ENCODE measurements around the gene CD46. TPM values are rescaled to one million over a fixed set of nuclear protein-coding genes. Genes with fewer than 3 reads are reported as not detected.

Gene CD46
- polyA plus RNA-seq, 1 experiment, result 61.7 TPM

- TF ChIP-seq, protein P1, sequence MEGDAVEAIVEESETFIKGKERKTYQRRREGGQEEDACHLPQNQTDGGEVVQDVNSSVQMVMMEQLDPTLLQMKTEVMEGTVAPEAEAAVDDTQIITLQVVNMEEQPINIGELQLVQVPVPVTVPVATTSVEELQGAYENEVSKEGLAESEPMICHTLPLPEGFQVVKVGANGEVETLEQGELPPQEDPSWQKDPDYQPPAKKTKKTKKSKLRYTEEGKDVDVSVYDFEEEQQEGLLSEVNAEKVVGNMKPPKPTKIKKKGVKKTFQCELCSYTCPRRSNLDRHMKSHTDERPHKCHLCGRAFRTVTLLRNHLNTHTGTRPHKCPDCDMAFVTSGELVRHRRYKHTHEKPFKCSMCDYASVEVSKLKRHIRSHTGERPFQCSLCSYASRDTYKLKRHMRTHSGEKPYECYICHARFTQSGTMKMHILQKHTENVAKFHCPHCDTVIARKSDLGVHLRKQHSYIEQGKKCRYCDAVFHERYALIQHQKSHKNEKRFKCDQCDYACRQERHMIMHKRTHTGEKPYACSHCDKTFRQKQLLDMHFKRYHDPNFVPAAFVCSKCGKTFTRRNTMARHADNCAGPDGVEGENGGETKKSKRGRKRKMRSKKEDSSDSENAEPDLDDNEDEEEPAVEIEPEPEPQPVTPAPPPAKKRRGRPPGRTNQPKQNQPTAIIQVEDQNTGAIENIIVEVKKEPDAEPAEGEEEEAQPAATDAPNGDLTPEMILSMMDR (IDR thresholded peaks at IDR 0.05; ENCODE audit: insufficient read depth, low read depth, low read length), result no peak
- ChIA-PET POLR2A (no interaction called here), CTCF (no interaction called here)
These were observed 1.8 kb downstream of the CD46 start for GRCh38 chr1:207753611-207754010.

GRCh38 chr1:207754011-207754410 is 2.2 kb downstream of the CD46 start:
- Histone ChIP-seq H3K27me3 (ENCODE audit: control insufficient read depth, insufficient read depth, low read length) (no peaks in the 10 kb centered on the region), H3K4me3 (ENCODE audit: low read depth, low read length) (no peak overlapping the region), H3K36me3 (ENCODE audit: control insufficient read depth, insufficient read depth, low read length) (0 out of 2 replicates have a peak, but pooled peaks cover 1% of the 10 kb centered on the region)
- TF ChIP-seq, protein P1 (IDR thresholded peaks at IDR 0.05; ENCODE audit: insufficient read depth, low read depth, low read length), result no peak
- DNase-seq (ENCODE audit: low read depth), result no peak
- CTCF ChIA-PET, result no interaction called here
- POLR2A ChIA-PET, result no interaction called here

More at GRCh38 chr1:207753611-207754010, 1.8 kb downstream of the CD46 start:
- H3K27me3 ChIP-seq (ENCODE audit: control insufficient read depth, insufficient read depth, low read length), result no peaks in the 10 kb centered on the region
- no peak for DNase-seq (ENCODE audit: low read depth)
- peak overlapping the region; percentile 66; the same call in 1 of the 2 replicates for H3K4me3 ChIP-seq (ENCODE audit: low read depth, low read length)
- H3K36me3 ChIP-seq (ENCODE audit: control insufficient read depth, insufficient read depth, low read length), result 0 out of 2 replicates have a peak, but pooled peaks cover 1% of the 10 kb centered on the region

GRCh38 chr1:207754974-207755700 is 3.3 kb downstream of the CD46 start:
- ChIA-PET CTCF (no interaction called here), POLR2A (no interaction called here)
- Histone ChIP-seq H3K27me3 (ENCODE audit: control insufficient read depth, insufficient read depth, low read length) (no peaks in the 10 kb centered on the region), H3K36me3 (ENCODE audit: control insufficient read depth, insufficient read depth, low read length) (peaks cover 1% of the 10 kb centered on the region; the same call in 1 of the 2 replicates), H3K4me3 (ENCODE audit: low read depth, low read length) (no peak overlapping the region)
- TF ChIP-seq, protein P1 (IDR thresholded peaks at IDR 0.05; ENCODE audit: insufficient read depth, low read depth, low read length), result no peak
- no peak for DNase-seq (ENCODE audit: low read depth)

DNA sequence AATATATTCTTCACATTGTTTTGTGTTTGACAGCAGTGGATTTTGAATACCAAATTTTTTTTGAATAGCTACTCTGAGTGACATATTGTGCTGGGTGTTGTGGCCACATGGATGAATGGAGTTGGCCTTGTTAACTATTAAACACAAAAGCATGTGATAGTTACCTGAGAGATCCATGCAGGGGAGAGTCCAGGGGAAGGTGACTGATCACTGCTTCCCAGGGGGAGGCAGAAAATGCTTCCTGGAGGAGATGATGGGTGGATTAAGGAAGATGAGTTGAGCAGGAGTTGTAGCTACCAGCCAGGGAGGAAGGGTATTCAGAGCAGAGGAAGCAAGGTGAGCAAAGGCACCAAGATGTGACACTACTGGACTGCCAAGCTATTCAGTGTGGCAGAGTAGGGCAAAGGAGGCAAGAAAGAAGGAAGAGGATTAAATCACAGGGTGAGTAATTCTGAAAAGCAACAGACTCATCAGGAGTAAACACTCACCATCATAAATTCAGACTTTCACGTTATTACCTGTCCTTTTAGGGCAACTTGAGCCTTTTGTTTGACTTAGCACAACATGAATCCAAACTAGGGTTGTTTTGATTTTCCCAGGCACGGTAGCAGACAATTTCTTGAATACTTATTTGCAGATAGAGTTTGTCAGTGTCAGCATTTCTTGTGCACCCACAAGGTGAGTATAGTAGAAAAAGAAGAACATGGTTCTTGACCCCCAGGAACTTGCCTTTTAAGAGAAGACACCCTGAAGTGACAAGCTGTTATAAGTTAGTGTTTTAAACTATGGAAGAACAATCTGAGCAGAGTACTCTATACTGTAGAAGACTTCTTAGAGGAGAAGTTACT is 4.2 kb downstream of the CD46 start:
- ChIA-PET POLR2A (no interaction called here), CTCF (interaction anchor here (1.0 kb wide), 1 partner anchor 41 kb away, joined by 3 read pairs; no protein-coding TSS in a partner anchor)
- TF ChIP-seq, protein P1 (IDR thresholded peaks at IDR 0.05; ENCODE audit: insufficient read depth, low read depth, low read length), result no peak
- Histone ChIP-seq H3K27me3 (ENCODE audit: control insufficient read depth, insufficient read depth, low read length) (no peaks in the 10 kb centered on the region), H3K4me3 (ENCODE audit: low read depth, low read length) (no peak overlapping the region), H3K36me3 (ENCODE audit: control insufficient read depth, insufficient read depth, low read length) (peaks cover 3% of the 10 kb centered on the region)
- no peak for DNase-seq (ENCODE audit: low read depth)

DNA sequence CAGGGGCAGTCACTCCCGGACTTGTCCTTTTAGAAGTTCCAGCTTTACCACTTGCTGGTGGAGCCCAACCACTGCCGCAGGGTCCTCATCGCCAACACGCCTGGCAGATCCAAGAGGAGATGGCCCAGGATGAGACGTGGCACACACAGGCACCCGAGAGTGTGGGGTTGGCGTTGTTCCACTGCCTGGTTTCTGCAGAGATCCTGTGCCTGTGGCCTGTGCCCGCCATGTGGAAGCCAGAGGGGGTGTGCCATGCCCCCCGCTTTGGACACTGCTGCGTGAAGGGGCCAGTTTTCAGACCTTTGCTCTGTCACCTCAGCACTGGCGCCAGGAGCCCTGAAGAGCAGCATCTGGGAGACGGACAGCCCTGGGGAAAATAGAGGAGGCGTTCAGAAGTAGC is 10.8 kb downstream of the CD46 start:
- ChIA-PET CTCF (no interaction called here), POLR2A (no interaction called here)
- TF ChIP-seq, protein P1 (IDR thresholded peaks at IDR 0.05; ENCODE audit: insufficient read depth, low read depth, low read length), result no peak
- DNase-seq (ENCODE audit: low read depth), result no peak
- H3K36me3 ChIP-seq (ENCODE audit: control insufficient read depth, insufficient read depth, low read length), result peaks cover 14% of the 10 kb centered on the region
- H3K27me3 ChIP-seq (ENCODE audit: control insufficient read depth, insufficient read depth, low read length), result no peaks in the 10 kb centered on the region
- H3K4me3 ChIP-seq (ENCODE audit: low read depth, low read length), result no peak overlapping the region

All from BJ (cell line).